HG02981 (cell line): Measurements from ENCODE around the gene SPPL2A.
"Not testable (repeated sequence)": the region's sequence is repeated elsewhere in the genome, so short reads cannot be mapped to it uniquely, and the experiment has no call there.

Experiments
- ATAC-seq: cut with Tn5 transposase; IDR thresholded peaks from one replicate; pipeline ENCODE4 v1.9.1; 2021; ENCODE audit warnings: mild to moderate bottlenecking, moderate library complexity; ENCODE audit not compliant: unreplicated experiment

The SPPL2A gene, protein sequence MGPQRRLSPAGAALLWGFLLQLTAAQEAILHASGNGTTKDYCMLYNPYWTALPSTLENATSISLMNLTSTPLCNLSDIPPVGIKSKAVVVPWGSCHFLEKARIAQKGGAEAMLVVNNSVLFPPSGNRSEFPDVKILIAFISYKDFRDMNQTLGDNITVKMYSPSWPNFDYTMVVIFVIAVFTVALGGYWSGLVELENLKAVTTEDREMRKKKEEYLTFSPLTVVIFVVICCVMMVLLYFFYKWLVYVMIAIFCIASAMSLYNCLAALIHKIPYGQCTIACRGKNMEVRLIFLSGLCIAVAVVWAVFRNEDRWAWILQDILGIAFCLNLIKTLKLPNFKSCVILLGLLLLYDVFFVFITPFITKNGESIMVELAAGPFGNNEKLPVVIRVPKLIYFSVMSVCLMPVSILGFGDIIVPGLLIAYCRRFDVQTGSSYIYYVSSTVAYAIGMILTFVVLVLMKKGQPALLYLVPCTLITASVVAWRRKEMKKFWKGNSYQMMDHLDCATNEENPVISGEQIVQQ

DNA sequence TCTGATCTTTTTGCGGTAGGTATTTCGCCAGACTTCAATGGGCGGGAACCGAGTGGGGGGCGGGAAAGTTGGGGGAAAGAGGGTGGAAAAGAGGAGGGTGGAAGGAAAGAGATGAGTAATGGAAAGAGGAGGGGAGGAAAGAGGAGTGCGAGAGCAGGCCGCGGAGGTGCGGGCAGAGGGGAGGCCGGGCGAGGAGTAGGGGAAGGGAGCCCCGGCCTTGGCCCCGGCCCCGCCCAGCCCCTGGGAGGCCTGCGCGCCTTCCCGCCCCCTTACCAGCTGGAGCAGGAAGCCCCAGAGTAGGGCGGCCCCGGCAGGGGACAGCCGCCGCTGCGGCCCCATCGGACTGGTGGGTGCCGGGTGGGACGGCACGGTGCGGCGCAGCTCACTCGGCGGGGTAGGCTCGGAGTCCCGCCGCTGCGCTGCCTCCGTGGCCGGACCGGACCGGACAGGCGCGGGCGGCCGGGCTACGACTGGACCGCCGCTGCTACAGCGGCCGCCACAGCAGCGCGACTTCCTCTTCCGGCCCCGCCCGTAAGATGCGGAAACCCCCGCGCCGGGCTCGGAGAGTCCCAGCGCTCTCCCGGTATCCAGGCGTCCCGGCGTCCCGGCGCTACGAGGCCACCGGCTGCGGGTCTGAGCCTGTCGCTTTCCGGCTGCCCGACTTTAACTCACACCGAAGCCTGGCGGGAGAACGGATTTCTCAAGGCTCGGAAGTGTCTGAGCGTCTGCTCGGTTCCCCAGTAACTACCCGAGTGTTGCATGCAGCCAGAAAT, at the start of gene SPPL2A:
TSS of gene SPPL2A (minus strand) at position 512 of the 773 bp plus-strand sequence. CDS start at position 339, 173 bp downstream.
- ATAC-seq = peak; percentile 89

DNA sequence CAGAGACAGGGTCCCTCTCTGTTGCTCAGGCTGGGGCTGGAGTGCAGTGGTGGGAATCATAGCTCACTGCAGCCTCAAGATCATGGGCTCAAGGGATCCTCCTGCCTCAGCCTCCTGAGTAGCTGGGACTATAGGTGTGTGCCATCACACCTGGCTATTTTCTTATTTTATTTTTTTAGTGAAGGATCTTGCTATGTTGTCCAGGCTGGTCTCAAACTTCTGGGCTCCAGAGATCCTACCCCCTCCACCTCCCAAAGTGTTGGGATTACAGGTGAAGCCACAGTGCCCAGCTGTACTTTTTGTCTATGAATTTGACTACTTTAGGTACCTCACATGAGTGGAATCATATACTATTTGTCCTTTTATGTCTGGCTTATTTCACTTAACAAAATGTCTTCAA, 49.1 kb upstream of the SPPL2A start:
- no peak for ATAC-seq

- no peak for ATAC-seq
These were observed 48.4 kb upstream of the SPPL2A start for GRCh38 chr15:50813865-50814264.

DNA sequence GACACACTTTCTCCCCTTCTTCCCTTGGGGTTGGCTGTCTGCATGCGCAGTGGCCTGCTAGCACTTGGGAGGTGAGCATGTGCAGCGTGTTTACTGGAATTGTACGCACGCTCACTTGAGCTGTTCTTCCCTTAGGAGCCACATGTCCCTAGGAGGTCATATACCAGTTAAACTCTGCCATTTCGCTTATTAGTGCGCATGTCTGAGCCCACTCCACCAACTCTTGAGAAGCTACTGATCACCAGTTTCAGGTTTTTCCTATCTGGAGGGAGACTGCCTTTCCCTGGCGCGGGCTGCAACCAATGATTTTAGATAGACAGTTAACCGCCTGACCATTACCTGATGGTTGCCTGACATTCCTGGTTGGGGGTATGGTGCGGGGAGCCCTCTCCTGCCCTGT, 47.6 kb upstream of the SPPL2A start:
- ATAC-seq = no peak

- not testable (repeated sequence) for ATAC-seq
These were observed 46.6 kb upstream of the SPPL2A start for GRCh38 chr15:50812181-50812506.

DNA sequence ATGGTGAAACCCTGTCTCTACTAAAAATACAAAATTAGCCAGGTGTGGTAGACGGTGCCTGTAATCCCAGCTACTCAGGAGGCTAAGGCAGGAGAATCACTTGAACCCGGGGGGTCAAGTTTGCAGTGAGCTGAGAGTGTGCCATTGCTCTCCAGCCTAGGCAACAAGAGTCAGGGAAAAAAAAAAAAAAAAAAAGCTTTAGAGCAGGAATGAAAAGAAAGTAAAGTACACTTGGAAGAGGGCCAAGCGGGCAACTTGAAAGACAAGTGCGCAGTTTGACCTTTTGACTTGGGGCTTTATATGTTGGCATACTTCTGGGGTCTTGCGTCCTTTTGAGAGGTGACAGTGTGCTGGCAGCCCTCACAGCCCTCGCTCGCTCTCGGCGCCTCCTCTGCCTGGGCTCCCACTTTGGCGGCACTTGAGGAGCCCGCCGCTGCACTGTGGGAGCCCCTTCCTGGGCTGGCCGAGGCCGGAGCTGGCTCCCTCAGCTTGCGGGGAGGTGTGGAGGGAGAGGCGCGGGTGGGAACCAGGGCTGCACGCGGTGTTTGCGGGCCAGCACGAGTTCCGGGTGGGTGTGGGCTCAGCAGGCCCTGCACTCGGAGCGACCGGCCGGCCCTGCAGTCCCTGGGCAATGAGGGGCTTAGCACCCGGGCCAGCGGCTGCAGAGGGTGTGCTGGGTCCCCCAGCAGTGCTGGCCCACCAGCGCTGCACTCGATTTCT, 46.1 kb upstream of the SPPL2A start:
- not testable (repeated sequence) for ATAC-seq

GRCh38 chr15:50810128-50810527, 44.6 kb upstream of the SPPL2A start:
- no peak for ATAC-seq

GRCh38 chr15:50808728-50809127, 43.2 kb upstream of the SPPL2A start:
- no peak for ATAC-seq

DNA sequence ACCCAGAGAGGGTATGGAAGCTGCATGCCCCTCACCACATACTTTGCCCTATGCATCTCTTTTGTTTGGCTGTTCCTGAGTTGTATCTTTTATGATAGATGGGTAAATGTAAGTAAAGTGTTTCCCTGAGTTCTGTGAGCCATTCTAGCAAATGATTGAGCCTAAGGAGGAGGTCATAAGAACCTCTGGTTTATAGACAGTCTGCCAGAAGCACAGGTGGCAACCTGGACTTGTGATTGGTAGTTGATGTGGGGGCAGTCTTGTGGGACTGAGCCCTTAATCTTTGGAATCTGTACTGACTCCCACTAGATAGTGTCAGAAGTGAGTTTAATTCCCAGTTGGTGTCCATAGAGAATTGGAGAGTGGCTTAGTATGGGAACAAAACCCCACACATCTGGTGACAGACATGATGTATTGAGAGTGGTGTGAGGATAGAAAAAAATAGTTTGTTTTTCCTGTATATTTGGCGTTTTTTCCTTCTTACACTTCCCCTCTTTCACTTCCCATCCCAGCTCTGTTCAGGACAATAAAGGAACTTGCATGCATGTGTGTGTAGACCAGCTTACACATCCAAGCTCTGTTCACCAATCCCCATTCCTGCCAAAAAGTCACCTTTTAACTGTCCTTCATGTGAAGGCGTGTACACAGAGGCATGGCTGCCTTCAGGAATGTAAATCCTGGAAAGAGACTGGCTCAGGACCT, 38.1 kb upstream of the SPPL2A start:
- ATAC-seq = no peak

DNA sequence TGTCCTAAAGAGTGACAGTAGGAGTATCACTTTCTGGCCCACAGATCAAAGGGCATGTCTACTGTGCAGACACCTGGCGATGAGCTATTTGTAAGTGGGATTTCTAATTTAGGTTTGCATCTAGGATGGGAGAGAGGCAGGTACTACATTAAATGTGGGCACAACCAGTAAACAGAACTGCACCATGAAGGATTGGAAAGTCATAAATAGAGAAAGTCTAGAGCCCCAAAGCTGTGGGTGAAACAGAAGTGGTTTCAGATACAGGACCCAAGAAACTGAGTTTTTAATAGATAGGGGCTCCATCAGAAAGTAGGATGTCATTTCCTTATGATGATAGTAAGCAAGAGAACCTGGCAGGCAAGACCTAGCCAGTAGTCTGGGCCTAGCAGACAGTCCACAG, 35.2 kb upstream of the SPPL2A start:
- ATAC-seq = no peak

- no peak for ATAC-seq
These were observed 33.2 kb upstream of the SPPL2A start for GRCh38 chr15:50798684-50799083.

DNA sequence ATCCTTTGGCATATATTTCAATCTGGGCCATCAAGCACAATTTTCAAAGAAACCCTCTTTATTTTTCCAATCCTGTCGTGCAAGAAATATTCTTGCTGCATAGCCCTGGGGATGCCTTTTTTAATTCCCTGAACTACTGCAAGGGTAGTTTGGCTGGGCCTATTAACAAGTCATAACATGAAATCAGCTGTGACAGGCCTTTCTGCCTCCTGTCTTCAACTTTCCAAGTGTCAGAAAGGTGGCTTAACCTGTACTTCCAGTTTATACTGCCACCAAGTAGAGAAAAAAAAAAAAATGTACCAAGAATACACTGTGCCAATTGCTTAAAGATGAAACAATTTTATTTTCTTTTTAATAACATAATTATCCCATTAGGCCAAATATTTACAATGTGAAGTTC, 32.4 kb upstream of the SPPL2A start:
- ATAC-seq = no peak

- ATAC-seq = no peak
These were observed 26.0 kb upstream of the SPPL2A start for GRCh38 chr15:50791486-50791885.

GRCh38 chr15:50790778-50791453, 25.4 kb upstream of the SPPL2A start:
- ATAC-seq = no peak

GRCh38 chr15:50786871-50787270, 21.4 kb upstream of the SPPL2A start:
- ATAC-seq = no peak

DNA sequence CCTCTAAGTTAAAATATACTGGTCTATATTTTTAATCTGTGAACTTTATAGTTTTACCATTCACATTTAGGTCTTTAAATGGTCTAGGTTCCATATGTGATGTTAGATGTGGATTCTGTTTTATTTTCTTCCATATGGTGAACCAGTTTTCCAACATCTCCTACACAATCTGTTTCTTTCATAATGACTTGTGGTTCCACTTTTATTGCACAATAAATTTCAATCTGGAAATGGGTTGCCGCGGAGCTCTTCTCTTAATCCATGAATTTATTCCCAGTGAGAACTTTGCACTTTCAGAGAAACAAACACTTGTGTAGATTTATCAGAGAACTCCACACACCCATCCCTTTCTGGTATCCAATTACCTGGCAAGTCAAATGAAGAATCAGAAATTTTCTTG, 20.9 kb upstream of the SPPL2A start:
- no peak for ATAC-seq

DNA sequence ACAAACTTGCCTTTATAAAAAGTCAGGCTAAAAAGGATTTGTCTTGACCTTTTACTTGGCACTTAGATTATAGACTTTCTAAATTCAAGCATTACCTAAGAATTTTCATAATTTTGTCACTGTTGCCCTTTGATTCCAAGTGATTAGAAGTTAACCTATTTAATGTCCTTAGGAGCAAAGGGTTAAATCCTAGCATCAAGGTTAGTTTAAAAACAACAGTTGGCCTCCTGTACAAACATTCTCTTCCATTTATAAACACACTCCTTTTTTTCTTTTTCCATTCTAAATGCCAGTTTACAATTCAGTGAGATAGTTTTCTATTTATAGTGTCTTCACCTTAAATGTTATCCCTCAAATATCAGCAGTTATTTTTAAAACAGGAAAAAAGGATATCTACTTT, 18.4 kb upstream of the SPPL2A start:
- ATAC-seq = no peak

DNA sequence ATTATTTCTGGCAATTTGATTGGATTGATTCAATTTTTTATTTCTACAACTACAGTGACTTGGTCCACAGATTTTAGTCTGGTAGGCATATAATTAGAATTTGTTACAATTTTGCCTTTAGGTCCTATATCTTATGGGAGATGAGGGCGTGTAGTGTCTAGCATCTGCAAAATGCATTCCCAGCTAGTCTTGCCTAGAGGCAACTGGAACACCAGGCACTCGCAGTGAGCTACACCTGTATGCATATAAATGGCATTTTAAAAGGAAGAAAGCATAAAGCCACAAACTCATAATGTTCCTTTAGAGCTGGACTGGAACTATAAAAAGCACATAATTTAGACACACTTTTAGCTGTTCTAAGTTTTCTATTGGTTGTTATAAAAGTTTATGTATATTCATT, 17.9 kb upstream of the SPPL2A start:
- no peak for ATAC-seq

GRCh38 chr15:50778086-50778485, 12.6 kb upstream of the SPPL2A start:
- no peak for ATAC-seq

GRCh38 chr15:50777042-50777441, 11.5 kb upstream of the SPPL2A start:
- no peak for ATAC-seq
